GM19025 (cell line): ENCODE data around the gene CCDC134.
A peak's percentile ranks its signal among the peaks of the same experiment; 100 is the strongest.
"Not testable (repeated sequence)": the region's sequence is repeated elsewhere in the genome, so short reads cannot be mapped to it uniquely, and the experiment has no call there.

Experiments used
- ATAC-seq: cut with Tn5 transposase; IDR thresholded peaks from one replicate; pipeline ENCODE4 v1.9.1; 2021; ENCODE audit warnings: mild to moderate bottlenecking, low read depth, moderate library complexity; ENCODE audit not compliant: unreplicated experiment

The CCDC134 gene

GRCh38 chr22:41840216-41840615 lies 39.7 kb downstream of the CCDC134 start:
- ATAC-seq = no peak

DNA sequence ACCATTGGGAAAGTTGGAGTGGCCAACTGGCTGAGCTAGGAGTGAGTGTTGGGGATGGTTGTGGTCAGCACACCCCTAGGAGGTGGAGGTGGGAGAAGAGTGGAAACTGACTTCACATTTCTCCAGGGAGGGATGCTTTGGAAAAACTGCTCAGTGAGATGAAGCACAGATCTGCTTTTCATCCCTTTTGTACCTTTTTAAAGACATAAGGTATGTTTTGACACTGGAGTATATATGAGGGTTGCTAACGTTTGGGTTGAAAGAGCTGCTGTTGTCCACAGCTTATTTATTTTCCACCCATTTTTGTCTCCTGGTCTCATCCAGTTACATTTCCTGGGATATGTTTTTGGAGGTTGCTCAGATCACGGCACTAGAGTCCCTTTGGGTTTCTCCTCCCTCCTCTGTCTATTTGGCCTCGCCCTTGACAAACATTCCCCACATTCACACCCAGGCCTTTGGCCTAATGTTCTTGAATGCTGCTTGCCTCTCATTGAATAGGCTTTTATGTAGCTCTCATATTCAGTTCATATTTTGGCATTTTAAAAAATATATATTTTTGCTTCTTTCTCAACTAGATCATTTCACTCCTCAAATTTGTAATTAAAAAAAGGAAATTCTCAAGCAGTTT lies 40.7 kb downstream of the CCDC134 start:
- no peak for ATAC-seq

DNA sequence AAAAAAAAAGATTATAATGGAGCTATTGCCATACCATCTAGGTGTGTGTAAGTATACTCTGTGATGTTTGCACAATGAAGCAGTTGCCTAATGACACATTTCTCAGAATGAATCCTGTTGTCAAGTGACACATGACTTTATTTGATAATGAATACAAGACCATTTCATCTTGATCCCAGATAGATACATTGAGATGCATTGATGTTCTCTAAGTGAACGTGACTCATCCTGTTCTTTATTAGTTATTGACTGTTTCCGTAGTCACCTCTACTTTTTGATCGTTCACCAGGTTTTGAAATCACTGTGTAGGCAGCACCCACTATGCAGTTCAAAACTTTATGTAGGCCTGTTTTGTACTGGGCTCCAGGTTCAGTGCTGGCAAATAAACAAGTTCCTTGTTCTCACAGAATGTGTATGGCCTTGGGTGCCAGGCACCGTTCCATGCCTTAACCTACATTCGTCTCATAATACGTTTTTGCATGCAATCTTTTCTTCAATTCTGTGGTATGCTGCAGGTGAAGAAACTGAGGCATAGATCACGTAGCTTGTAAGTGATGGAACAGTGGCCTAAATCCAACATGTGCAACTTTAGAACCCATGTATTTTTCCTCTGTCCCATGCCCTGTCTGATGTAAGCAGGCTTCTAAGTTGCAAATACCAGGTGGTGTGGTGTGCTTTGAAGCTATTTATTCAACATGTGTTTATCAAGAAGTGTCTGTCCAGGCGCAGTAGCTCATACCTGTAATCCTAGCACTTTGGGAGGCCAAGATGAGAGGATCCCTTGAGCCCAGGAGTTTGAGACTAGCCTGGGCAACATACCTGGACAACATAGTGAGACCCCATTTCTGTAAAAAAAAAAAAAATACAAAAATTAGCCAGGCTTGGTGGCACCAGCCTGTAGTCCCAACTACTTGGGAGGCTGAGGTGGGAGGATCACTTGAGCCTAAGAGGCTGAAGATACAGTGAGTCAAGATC lies 42.8 kb downstream of the CCDC134 start:
- ATAC-seq = no peak

GRCh38 chr22:41844036-41844435 lies 43.6 kb downstream of the CCDC134 start:
- ATAC-seq = no peak

DNA sequence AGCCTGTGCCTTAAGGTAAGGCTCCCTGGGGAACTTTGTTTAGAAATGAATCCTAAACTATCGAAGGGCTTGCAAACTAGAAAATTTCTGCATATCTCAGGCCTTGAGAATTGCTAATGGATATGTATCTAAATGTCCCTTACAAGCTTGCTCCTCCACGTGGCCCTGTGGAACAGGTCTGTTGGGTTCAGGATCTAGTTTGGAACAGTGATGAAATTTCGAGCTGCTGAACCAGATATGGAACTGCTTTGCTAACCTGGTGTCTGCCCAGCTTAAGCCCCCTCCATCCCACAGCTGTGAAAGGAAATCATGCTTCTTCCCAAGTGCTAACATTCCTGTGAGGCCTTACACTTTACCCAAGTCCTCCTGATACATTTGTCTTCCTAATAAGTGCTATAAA lies 44.0 kb downstream of the CCDC134 start:
- ATAC-seq = no peak

DNA sequence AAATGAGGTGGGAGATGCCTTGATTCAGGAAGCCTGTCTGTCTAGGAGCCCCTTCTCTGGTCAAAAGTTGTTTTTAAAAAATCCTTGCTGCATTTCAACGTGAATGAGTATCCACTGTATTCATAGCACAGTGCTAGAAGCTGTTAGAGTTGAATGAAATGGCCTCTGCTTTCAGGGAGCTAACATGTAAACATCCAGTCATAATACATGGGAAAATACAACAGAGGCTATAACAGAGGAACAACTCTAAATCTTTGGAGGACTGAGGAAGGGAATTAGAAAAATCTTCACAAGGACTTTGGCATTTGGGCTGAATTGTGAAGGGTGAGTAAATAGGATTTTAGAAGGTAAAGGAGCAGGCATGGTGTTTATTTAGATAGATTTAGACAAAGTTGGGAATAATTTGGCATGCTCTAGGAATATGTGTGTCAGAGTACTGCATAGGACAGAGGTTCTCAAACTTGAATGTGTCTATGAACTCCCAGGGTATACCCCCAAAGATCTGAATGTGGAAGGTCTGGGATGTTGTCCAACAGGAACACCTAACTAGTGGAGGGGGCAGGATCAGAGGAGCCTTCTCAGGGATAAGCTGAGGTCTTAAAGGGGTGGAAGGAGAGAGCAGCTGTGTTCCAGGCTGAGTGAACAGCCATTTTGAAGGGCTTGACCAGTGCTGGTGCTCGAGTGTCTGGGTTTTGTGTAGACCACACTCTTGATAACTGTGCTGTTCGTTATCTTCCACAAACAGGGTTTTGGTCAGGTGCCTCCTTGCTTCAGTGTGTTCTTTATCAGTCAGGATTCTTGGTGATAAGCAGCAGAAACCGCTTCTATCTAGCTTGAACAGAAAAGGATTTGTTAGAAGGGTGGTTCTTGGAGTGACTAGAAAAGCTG lies 45.1 kb downstream of the CCDC134 start:
- no peak for ATAC-seq

DNA sequence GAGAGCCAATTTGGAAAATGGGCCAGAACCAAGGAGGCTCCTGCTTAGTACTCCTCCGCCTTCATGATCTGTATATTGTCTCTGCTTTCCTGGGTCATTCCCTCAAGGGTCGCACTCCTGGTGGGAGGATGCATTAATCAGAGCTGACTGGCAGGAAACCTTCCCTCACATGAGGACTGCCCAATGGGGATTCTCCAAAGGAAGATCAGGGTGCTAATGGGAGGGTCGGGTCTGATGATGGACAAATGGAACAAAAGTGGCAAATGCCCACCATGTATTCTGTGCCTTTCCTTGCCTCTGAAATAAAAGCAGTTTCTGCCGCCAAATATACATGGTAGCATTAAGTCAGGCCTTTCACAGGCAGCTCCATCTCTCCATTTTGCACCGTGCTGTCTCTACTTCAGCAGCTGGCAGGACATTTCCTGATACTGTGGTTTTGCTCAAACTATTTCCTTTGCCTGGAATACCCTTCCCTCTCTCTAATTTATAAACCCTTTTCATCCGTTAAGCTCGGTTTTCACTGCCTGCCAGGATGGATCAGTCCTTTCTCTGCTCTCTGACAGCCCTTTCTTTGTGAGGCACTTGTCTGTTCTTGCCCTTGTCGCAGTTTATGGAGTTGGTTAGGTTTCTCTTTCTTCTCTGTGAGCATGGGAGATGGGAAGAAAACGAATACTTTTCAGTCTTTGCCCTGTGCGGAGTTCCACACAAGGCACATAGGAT lies 45.9 kb downstream of the CCDC134 start:
- no peak for ATAC-seq

- no peak for ATAC-seq
Observed at GRCh38 chr22:41847300-41847699, 46.8 kb downstream of the CCDC134 start.

GRCh38 chr22:41848468-41848867 lies 48.0 kb downstream of the CCDC134 start:
- ATAC-seq = no peak

GRCh38 chr22:41856469-41856868 lies 56.0 kb downstream of the CCDC134 start:
- ATAC-seq = no peak

DNA sequence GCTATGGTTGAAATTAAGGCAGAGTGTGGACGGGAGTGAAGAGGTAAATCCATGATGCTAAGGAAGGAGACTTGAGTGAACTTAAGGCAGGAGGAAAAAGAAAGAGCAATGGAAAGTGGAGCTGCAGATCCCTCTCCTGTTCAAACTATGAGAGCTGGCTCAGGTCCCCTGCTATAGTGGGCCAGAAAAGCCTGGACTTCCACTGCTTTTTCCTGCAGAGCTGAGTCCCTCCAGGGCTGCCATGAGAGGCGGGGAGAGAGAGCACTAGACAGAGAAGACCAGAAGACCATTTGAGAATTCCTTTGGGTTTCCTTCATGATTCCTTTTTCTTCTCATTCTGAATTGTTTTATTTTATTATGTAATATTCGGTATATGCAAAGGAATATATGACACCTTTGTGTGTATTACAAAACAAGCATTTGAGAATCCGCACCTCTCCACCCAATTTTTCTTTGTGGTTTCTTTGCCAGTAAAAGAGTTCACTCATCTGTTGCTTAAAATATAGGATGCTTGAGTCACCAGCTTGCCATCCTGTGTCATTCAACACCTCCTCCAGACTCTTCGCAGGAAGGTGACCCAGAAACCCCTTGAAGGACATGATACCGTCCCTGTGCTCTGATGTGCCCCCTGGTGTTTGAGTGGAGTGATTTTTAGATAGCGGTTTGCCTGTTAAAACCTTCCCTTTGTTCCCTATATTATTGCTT lies 56.8 kb downstream of the CCDC134 start:
- ATAC-seq = no peak

DNA sequence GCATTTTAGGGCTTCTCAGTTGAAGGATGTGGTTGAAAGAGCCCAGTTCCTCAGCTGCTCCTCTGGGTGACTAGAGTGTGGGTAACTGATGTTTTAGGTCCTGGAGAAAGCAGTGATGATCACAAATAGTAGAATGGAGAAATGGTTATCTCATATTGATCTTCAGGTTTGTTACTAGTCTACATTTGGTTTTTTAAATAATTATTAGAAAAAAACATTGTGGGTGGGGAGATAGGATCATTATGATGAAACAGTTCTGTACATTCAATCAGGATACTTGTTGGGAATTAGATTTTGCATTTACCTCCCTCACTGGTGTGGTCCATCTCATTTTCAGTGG lies 57.4 kb downstream of the CCDC134 start:
- no peak for ATAC-seq

DNA sequence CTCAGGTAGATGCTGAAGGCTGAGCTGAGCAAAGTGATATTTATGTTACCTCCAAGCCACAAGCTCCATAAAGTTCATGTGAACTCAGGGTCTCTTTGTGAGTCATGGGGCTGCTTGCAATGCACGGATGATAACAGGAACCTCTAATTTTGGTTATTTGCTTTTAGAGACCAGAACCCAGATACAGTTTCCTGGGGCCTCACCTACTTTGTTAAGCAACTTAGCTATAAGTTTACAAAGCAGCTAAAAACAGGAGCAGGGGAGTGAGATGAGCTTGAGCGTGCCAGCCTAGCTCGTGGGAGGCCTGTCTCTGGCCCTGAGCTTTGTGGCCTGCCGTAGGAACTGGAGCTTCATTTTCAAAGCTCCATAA lies 61.7 kb downstream of the CCDC134 start:
- peak; percentile 41 for ATAC-seq

DNA sequence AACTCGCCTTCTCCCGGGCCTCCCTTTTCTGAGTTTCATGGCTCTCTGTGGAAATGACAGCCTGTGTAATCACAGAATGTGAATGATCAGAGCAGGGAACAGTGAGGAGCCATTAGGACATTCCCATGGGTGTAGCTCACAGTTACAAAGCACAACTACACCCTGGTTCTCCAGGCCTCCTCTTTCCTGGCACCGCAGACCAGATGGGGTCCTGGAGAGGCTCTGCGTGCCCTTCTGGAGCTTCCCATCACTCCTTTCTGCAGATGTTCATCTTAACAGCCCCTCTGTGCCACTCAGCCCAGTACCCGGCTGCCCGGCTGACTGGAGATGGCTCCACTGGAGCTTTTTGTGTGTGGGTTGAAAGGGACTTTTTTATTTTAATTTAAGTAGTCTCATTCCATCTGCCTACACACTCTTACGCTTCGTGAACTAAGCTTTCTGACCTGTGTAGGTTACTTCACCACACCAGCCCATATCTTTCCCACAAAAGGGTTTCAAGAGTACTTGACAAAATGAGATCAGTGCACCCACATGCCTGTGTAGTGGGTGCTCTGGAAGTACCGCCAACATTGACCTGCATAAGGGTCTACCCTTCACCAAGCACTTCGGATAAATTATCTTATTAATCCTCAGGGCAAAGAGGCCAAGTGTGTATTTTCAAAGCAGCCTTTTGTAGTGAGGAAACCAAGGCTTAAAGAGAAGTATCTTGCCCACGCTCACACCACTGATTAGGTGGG lies 62.2 kb downstream of the CCDC134 start:
- peak; percentile 69 for ATAC-seq

DNA sequence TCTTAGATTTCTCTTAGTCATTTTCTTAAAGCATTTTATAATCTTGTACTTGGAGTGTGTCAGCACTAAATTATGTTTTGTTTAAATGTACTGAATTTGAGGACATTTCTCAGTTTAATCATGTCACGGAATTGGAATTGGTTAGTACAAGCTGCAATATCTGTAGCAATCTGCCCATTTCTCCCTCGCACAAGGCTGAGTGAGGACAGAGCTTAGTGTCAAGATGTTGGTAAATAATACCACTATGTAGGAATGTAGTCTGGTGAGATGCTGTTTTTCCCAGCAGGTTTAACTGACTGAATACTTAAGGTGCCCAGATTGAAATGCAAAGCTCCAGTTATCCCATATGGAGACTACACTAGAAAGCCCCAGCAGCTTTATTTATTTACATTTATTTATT lies 63.0 kb downstream of the CCDC134 start:
- ATAC-seq = no peak

GRCh38 chr22:41868556-41868955 lies 68.1 kb downstream of the CCDC134 start:
- ATAC-seq = no peak

DNA sequence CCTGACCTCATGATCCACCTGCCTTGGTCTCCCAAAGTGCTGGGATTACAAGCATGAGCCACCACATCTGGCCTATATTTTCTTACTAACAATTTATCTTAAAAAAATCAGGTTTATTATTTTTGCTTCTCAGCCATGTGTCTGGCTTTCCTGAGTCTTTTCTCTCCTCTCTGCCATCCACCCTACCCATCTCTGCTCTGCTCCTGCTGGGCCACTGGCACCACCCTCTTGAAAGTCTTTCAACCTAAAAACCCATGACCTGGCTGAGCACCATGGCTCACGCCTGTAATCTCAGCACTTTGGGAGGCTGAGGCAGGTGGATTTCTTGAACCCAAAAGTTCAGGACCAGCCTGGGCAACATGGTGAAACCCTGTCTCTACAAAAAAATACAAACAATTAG lies 69.6 kb downstream of the CCDC134 start:
- ATAC-seq = not testable (repeated sequence)

DNA sequence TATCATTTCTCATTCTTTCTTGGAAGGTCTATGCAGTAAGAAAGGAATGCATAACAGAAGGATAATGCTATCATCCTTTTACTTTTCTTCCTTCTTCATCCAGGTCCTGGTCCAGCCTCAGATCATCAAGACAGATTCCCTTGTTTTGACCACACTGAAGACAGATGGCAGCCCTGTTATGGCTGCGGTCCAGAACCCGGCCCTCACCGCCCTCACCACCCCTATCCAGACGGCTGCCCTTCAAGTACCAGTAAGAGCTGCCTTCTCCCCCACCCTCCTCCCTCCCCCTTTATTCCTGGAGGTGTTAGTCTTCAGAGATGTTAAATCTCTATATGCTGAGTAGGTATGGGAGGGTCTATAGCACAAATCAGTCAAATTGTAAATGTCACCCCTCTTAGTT lies 70.3 kb downstream of the CCDC134 start:
- no peak for ATAC-seq

DNA sequence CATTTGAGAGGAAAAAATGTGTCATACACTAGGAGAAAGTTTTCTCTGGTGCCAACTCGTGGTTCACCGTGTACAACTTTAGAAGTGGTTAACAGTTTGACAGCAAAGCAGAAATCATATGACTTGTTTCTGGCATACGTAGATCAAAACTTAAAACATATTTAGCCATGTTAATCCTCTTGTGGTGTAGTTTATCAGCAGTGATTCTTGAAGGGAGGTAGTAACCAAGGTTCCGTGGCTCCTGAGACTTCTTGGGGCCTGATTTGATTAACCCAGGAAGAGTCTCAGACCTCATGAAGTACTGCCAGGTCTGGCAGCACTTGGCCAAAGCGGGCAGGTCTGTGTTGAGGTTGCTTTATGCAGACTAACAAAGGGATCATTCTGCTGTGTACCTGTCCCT lies 72.9 kb downstream of the CCDC134 start:
- ATAC-seq = no peak
